Adrenal gland (tissue), 12 donors: ENCODE results near the gene GMPR2. TPM values are rescaled to one million over a fixed set of nuclear protein-coding genes. Genes with fewer than 3 reads are reported as not detected.
A peak's percentile ranks its signal among the peaks of the same experiment; 100 is the strongest.

Experiments
- DNase-seq, 7 donors: peaks; one replicate each; pipeline ENCODE4 v3.0.0-alpha.2; 2019 to 2020
- H3K27ac ChIP-seq, 5 donors: fragments of 200-600 bp; sonication (generic) in 4 of 5; 1 replicate in 3 of 5; 2 replicates in 2 of 5; pipeline versions ENCODE4 v1.5.1 to v1.8.0; 2016 to 2020; ENCODE audit warnings: mild to moderate bottlenecking in 1 of 5
- H3K27me3 ChIP-seq: fragments of 200-600 bp; 2 replicates; pipeline ENCODE4 v1.8.0; 2021
- H3K36me3 ChIP-seq, 2 donors: fragments of 200-600 bp; replicated peaks in 1 of 2; 1 replicate in 1 of 2; 2 replicates in 1 of 2; pipeline versions ENCODE4 v1.5.1 to v1.8.0; 2018 to 2022
- H3K4me1 ChIP-seq, 2 donors: fragments of 200-600 bp; replicated peaks in 1 of 2; 1 replicate in 1 of 2; 2 replicates in 1 of 2; pipeline versions ENCODE4 v1.5.1 to v1.8.0; 2018 to 2021
- H3K4me3 ChIP-seq, 4 donors: fragments of 200-600 bp; sonication (generic) in 3 of 4; one replicate each; pipeline ENCODE4 v1.5.1; 2016 to 2018
- H3K9me3 ChIP-seq, 3 donors: fragments of 200-600 bp; sonication (generic) in 1 of 3; replicated peaks in 1 of 3; 1 replicate in 2 of 3; 2 replicates in 1 of 3; pipeline versions ENCODE4 v1.5.1 to v1.8.0; 2016 to 2021
- CTCF ChIP-seq, 6 experiments: fragments of 450-650 bp in 4 of 6; fragments of 200-600 bp in 2 of 6; sonication (generic) in 1 of 6; IDR thresholded peaks; 1 replicate in 5 of 6; 2 replicates in 1 of 6; pipeline versions ENCODE4 v1.5.1 to v1.8.0; 2016 to 2021; ENCODE audit warnings: antibody characterized with exemption in 6 of 6, mild to moderate bottlenecking in 2 of 6, moderate library complexity in 1 of 6
- POLR2A ChIP-seq, 2 donors: fragments of 450-650 bp; IDR thresholded peaks; one replicate each; pipeline ENCODE4 v1.6.1; 2017; ENCODE audit warnings: antibody characterized with exemption in 2 of 2, mild to moderate bottlenecking in 2 of 2, moderate library complexity in 1 of 2
- WGBS, 4 donors: extraction: QIAGEN DNeasy Blood & Tissue Kit in 2 of 4; methylation state at CpG; one replicate each; pipeline versions ENCODE4 v1.1.5 to v1.1.7; 2013 to 2017; 5-methylcytosine and 5-hydroxymethylcytosine counted together
- intact Hi-C, 2 donors: fragments of 100-400 bp; cut with DNase I; formaldehyde crosslinking; loops; one replicate each; pipeline versions ENCODE4 v1.14.1 to v1.15.0; 2022 to 2023
- polyA plus RNA-seq, 3 donors: library from polyadenylated mRNA; stranded (reverse); fragments of 200-250 nt in 2 of 3; fragments of 350-450 nt in 1 of 3; fragmentation: Illumina TruSeq in 1 of 3; extraction: RNeasy Lipid Tissue Mini Kit (QIAGEN cat#74804) in 1 of 3; gene quantifications; one replicate each; pipeline ENCODE4 v1.2.3, GENCODE V29; 2013 to 2014
- total RNA-seq, 9 donors: library from RNA; depleted of rRNA in 4 of 9; stranded (reverse); fragments of >200 nt in 4 of 9; fragments of 120-200 nt in 1 of 9; fragmentation: NEBNext Ultra II Directional in 1 of 9; extraction: Animal tissue kit (Norgen Biotek cat#: 25700) in 1 of 9; gene quantifications; one replicate each; pipeline versions ENCODE4 v1.1.0 to v1.2.4, GENCODE V29; 2013 to 2023
- donor health status: healthy with polysubstance abuse.
- donor health status: Bipolar disorder and iron deficiency.
- donor health status: DM: yes; HTN: yes; CAD: no.
- donor health status: DM: no; HTN: no; CAD: no.
- donor health status: DM: no; HTN: no; CAD: no.
- donor health status: DM: yes; HTN: yes; CAD: no.

Gene GMPR2
- total and polyA plus RNA-seq, 12 donors, result 70.6 to 188 (median 124) TPM

GRCh38 chr14:24270537-24271133, 37.9 kb downstream of the GMPR2 start:
- WGBS, 4 donors, result 12 to 20% (median 13%) methylated on average over 8 to 13 of the region's 13 CpGs
- peak overlapping the region; percentile 32 to 96 (median 82) for H3K4me3 ChIP-seq
- H3K27me3 ChIP-seq, result no peaks in the 10 kb centered on the region
- TF ChIP-seq CTCF (IDR thresholded peaks at IDR 0.05) (no peak), POLR2A (IDR thresholded peaks at IDR 0.05) (no peak)
- no peaks in the 10 kb centered on the region for H3K9me3 ChIP-seq
- peaks cover 5 to 22% of the 10 kb centered on the region in 2 donors for H3K4me1 ChIP-seq
- intact Hi-C loops, result no loop called here
- peak in 2 of 7 donors; percentile 37 to 60 for DNase-seq
- H3K36me3 ChIP-seq, result peaks cover 0 to 20% of the 10 kb centered on the region in 2 donors
- peak overlapping the region; percentile 81 to 99 (median 90) for H3K27ac ChIP-seq

DNA sequence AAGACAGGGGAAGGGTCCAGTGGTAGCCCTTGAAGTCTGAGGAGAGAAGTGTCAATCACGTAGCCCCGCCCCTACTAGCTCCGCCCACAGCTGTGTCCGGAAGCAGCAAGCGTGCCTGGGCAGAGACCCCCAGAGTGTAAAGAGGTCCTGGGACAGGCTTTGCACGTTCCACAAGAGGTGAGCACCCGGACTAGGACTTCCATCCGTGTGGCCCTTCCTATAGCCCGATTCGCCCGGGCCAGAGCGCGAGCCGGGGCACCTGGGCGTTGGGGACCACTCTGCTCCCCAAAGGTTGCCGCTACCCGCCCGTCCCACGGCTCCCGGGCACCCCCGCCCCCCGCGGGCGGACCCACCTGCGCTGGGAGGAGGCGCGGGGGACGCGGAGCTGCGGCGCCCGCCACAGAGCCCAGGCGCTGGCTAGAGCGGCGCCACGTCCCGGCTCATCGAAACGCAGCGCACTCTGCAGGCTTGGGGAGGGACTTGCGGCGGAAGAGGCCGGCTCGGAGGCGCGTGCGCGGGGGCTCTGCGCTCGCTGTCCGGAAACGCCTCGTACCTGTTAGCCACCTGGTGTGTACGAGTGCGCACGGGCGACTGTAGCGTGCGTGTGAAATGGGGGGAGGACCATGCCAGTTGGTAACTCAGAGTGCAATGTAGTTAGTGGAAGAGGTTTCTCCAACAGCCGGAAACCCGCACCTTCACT, 38.6 kb downstream of the GMPR2 start, which contains the start of gene RABGGTA:
Gene RABGGTA (minus strand): TSS at position 464 of the 700 bp plus-strand sequence. CDS start 482 bp downstream, outside the sequence.
- Histone ChIP-seq H3K9me3 (no peaks in the 10 kb centered on the region), H3K27me3 (no peaks in the 10 kb centered on the region), H3K36me3 (peaks cover 0 to 18% of the 10 kb centered on the region in 2 donors), H3K4me3 (peak within 1 kb of the TSS; percentile 32 to 96 (median 82)), H3K27ac (peak within 1 kb of the TSS; percentile 81 to 99 (median 90)), H3K4me1 (peaks cover 5 to 22% of the 10 kb centered on the region in 2 donors)
- TF ChIP-seq CTCF (IDR thresholded peaks at IDR 0.05) (peak; percentile 36 to 79 (median 56)), POLR2A (IDR thresholded peaks at IDR 0.05) (peak; percentile 46 to 78)
- WGBS, 4 donors, result 0 to 1% (median 0%) methylated on average over 6 to 61 of the region's 61 CpGs
- peak; percentile 78 to 91 (median 82) for DNase-seq
- intact Hi-C loops, result no loop called here

GRCh38 chr14:24271834-24272263, 39.1 kb downstream of the GMPR2 start:
- peaks cover 5 to 22% of the 10 kb centered on the region in 2 donors for H3K4me1 ChIP-seq

More at GRCh38 chr14:24271834-24272263, 39.1 kb downstream of the GMPR2 start:
- Histone ChIP-seq H3K4me3 (peak overlapping the region in 3 of 4 donors; percentile 32 to 96 (median 74)), H3K9me3 (no peaks in the 10 kb centered on the region), H3K27ac (peak overlapping the region in 4 of 5 donors; percentile 87 to 99 (median 92)), H3K36me3 (peaks cover 0 to 12% of the 10 kb centered on the region in 2 donors), H3K27me3 (no peaks in the 10 kb centered on the region)
- no peak for DNase-seq
- TF ChIP-seq POLR2A (IDR thresholded peaks at IDR 0.05) (no peak), CTCF (IDR thresholded peaks at IDR 0.05) (no peak)
- intact Hi-C loops, result no loop called here
- WGBS, 4 donors, result 11 to 17% (median 14%) methylated on average over 3 of the region's 3 CpGs
